Measurements from ENCODE around the gene TTC39A. TPM values are rescaled to one million over a fixed set of nuclear protein-coding genes. Genes with fewer than 3 reads are reported as not detected.

The TTC39A gene
- total RNA-seq, 2 donors from 2014 or later = 7.9 to 21.3 TPM

GRCh38 chr1:51276286-51276685, 54.1 kb downstream of the TTC39A start:
- no peaks in the 10 kb centered on the region for H3K27me3 ChIP-seq
- no peak for DNase-seq
- H3K27ac ChIP-seq = no peak overlapping the region
- peaks cover 5% of the 10 kb centered on the region for H3K4me1 ChIP-seq
- peaks cover 0 to 2% of the 10 kb centered on the region in 2 donors for H3K36me3 ChIP-seq (replicated peaks in 1 of 2; ENCODE audit: insufficient read depth in 1 of 2, low read depth in 2 of 2)
- 81 to 86% methylated on average over 7 of the region's 7 CpGs for WGBS, 2 donors
- TF ChIP-seq POLR2A (IDR thresholded peaks at IDR 0.05) (no peak), CTCF (IDR thresholded peaks at IDR 0.05) (no peak)
- H3K4me3 ChIP-seq = no peak overlapping the region
- no peak for ATAC-seq
- H3K9me3 ChIP-seq = no peaks in the 10 kb centered on the region
- intact Hi-C loops (cut with DNase I) = no loop called here

GRCh38 chr1:51274676-51275075, 55.7 kb downstream of the TTC39A start:
- no peak overlapping the region for H3K27ac ChIP-seq
- DNase-seq (no peak), ATAC-seq (no peak)
- peaks cover 0 to 6% of the 10 kb centered on the region in 2 donors for H3K36me3 ChIP-seq (replicated peaks in 1 of 2; ENCODE audit: insufficient read depth in 1 of 2, low read depth in 2 of 2)
- no peaks in the 10 kb centered on the region for H3K9me3 ChIP-seq
- H3K4me1 ChIP-seq = peaks cover 11% of the 10 kb centered on the region
- 97% methylated on average over 6 of the region's 6 CpGs for WGBS, 2 donors
- no peaks in the 10 kb centered on the region for H3K27me3 ChIP-seq
- H3K4me3 ChIP-seq = no peak overlapping the region
- TF ChIP-seq CTCF (IDR thresholded peaks at IDR 0.05) = no peak
- no peak for TF ChIP-seq POLR2A (IDR thresholded peaks at IDR 0.05)
- intact Hi-C loops (cut with DNase I) = no loop called here

GRCh38 chr1:51272916-51273315, 57.4 kb downstream of the TTC39A start:
- H3K4me3 ChIP-seq = no peak overlapping the region
- H3K36me3 ChIP-seq (replicated peaks in 1 of 2; ENCODE audit: insufficient read depth in 1 of 2, low read depth in 2 of 2) = peaks cover 0 to 6% of the 10 kb centered on the region in 2 donors
- no peak for DNase-seq

GRCh38 chr1:51270751-51271150, 59.6 kb downstream of the TTC39A start:
- no peak for ATAC-seq
- no peak for TF ChIP-seq CTCF (IDR thresholded peaks at IDR 0.05)
- no peak for TF ChIP-seq POLR2A (IDR thresholded peaks at IDR 0.05)
- no peak for DNase-seq
- H3K27ac ChIP-seq = no peak overlapping the region
- no peak overlapping the region for H3K4me3 ChIP-seq
- intact Hi-C loops (cut with DNase I) = no loop called here
- H3K27me3 ChIP-seq = no peaks in the 10 kb centered on the region
- peaks cover 11% of the 10 kb centered on the region for H3K4me1 ChIP-seq
- H3K36me3 ChIP-seq (replicated peaks in 1 of 2; ENCODE audit: insufficient read depth in 1 of 2, low read depth in 2 of 2) = peaks cover 0 to 4% of the 10 kb centered on the region in 2 donors
- no peaks in the 10 kb centered on the region for H3K9me3 ChIP-seq

More at GRCh38 chr1:51272916-51273315, 57.4 kb downstream of the TTC39A start:
- TF ChIP-seq POLR2A (IDR thresholded peaks at IDR 0.05) (no peak), CTCF (IDR thresholded peaks at IDR 0.05) (no peak)
- Histone ChIP-seq H3K27ac (no peak overlapping the region), H3K4me1 (peaks cover 11% of the 10 kb centered on the region), H3K27me3 (no peaks in the 10 kb centered on the region), H3K9me3 (no peaks in the 10 kb centered on the region)
- intact Hi-C loops (cut with DNase I) = no loop called here
- ATAC-seq = no peak

- 46 to 53% methylated on average over 2 of the region's 2 CpGs for WGBS, 2 donors
- ATAC-seq = no peak
- Histone ChIP-seq H3K27me3 (no peaks in the 10 kb centered on the region), H3K27ac (no peak overlapping the region), H3K36me3 (replicated peaks in 1 of 2; ENCODE audit: insufficient read depth in 1 of 2, low read depth in 2 of 2) (peaks cover 0 to 4% of the 10 kb centered on the region in 2 donors), H3K9me3 (no peaks in the 10 kb centered on the region), H3K4me3 (no peak overlapping the region), H3K4me1 (peaks cover 20% of the 10 kb centered on the region)
- no peak for DNase-seq
- intact Hi-C loops (cut with DNase I) = no loop called here
- no peak for TF ChIP-seq CTCF (IDR thresholded peaks at IDR 0.05)
- TF ChIP-seq POLR2A (IDR thresholded peaks at IDR 0.05) = no peak
Measured at GRCh38 chr1:51268634-51269033, 61.7 kb downstream of the TTC39A start.
